Mesendoderm (in vitro differentiated cells): ENCODE measurements around the gene CLASP2.

Experiments
- DNase-seq: peaks from one replicate; pipeline ENCODE4 v3.0.0; 2013
- H2AK5ac ChIP-seq: 2 replicates; pipeline ENCODE4 v1.6.1; 2013; ENCODE audit warnings: low read length, inconsistent platforms
- H2BK120ac ChIP-seq: 2 replicates; pipeline ENCODE4 v1.6.1; 2013; ENCODE audit warnings: low read depth, mild to moderate bottlenecking, low read length, moderate library complexity, mixed read lengths
- H2BK15ac ChIP-seq: replicated peaks from 2 replicates; pipeline ENCODE4 v1.6.1; 2013; ENCODE audit warnings: low read depth, mild to moderate bottlenecking, moderate library complexity
- H2BK5ac ChIP-seq: 2 replicates; pipeline ENCODE4 v1.6.1; 2013; ENCODE audit warnings: low read length, inconsistent platforms
- H3K18ac ChIP-seq: 2 replicates; pipeline ENCODE4 v1.6.1; 2013; ENCODE audit warnings: mild to moderate bottlenecking, low read length, mixed read lengths
- H3K23ac ChIP-seq: one replicate; pipeline ENCODE4 v1.6.1; 2013; ENCODE audit warnings: low read length
- H3K27ac ChIP-seq: 2 replicates; pipeline ENCODE4 v1.5.1; 2013; ENCODE audit warnings: low read depth, mild to moderate bottlenecking, inconsistent platforms, low read length, moderate library complexity
- H3K27me3 ChIP-seq: 2 replicates; pipeline ENCODE4 v1.6.1; 2013; ENCODE audit warnings: low read length, control low read depth, mild to moderate bottlenecking, inconsistent platforms; ENCODE audit not compliant: insufficient read depth, poor library complexity
- H3K36me3 ChIP-seq: 2 replicates; pipeline ENCODE4 v1.6.1; 2013; ENCODE audit warnings: low read length, inconsistent platforms; ENCODE audit not compliant: control insufficient read depth, insufficient read depth
- H3K4ac ChIP-seq: one replicate; pipeline ENCODE4 v1.6.1; 2013; ENCODE audit warnings: low read depth, mild to moderate bottlenecking, low read length, moderate library complexity
- H3K4me1 ChIP-seq: 2 replicates; pipeline ENCODE4 v1.6.1; 2013; ENCODE audit warnings: low read depth, low read length, inconsistent platforms; ENCODE audit not compliant: control insufficient read depth
- H3K4me2 ChIP-seq: 2 replicates; pipeline ENCODE4 v1.6.1; 2013; ENCODE audit warnings: low read length
- H3K4me3 ChIP-seq: 2 replicates; pipeline ENCODE4 v1.5.1; 2013; ENCODE audit warnings: mild to moderate bottlenecking, low read length
- H3K56ac ChIP-seq: one replicate; pipeline ENCODE4 v1.6.1; 2013; ENCODE audit warnings: low read length
- H3K79me1 ChIP-seq: 2 replicates; pipeline ENCODE4 v1.6.1; 2013; ENCODE audit warnings: low read length, inconsistent platforms
- H3K79me2 ChIP-seq: 2 replicates; pipeline ENCODE4 v1.6.1; 2013; ENCODE audit warnings: mild to moderate bottlenecking, low read length; ENCODE audit not compliant: control insufficient read depth, insufficient read depth
- H3K9ac ChIP-seq: 2 replicates; pipeline ENCODE4 v1.6.1; 2013; ENCODE audit warnings: low read length, inconsistent platforms
- H4K5ac ChIP-seq: one replicate; pipeline ENCODE4 v1.6.1; 2013; ENCODE audit warnings: low read length
- H4K8ac ChIP-seq: one replicate; pipeline ENCODE4 v1.6.1; 2013; ENCODE audit warnings: low read depth, mild to moderate bottlenecking, control low read depth, low read length, moderate library complexity
- WGBS: extraction: QIAGEN DNeasy Blood & Tissue Kit; methylation state at CpG from one replicate; pipeline ENCODE4 v1.1.7; 2013; ENCODE audit warnings: low lambda C conversion rate, missing lambda C conversion rate; ENCODE audit not compliant: insufficient coverage; ENCODE audit errors: extremely low coverage; 5-methylcytosine and 5-hydroxymethylcytosine counted together

CLASP2 gene

GRCh38 chr3:33636125-33636850 is 81.8 kb downstream of the CLASP2 start:
- Histone ChIP-seq H3K27me3 (no peaks in the 10 kb centered on the region), H3K27ac (no peak overlapping the region), H2AK5ac (no peak overlapping the region), H3K79me2 (no peaks in the 10 kb centered on the region), H3K18ac (no peak overlapping the region), H4K5ac (no peak overlapping the region), H2BK5ac (no peak overlapping the region), H2BK120ac (no peak overlapping the region), H3K9ac (no peak overlapping the region), H2BK15ac (no peak overlapping the region), H3K56ac (no peak overlapping the region), H3K4me1 (no peaks in the 10 kb centered on the region), H3K4me2 (no peak overlapping the region), H3K79me1 (no peaks in the 10 kb centered on the region), H3K4me3 (no peak overlapping the region), H3K36me3 (no peaks in the 10 kb centered on the region), H3K4ac (no peak overlapping the region), H4K8ac (no peak overlapping the region), H3K23ac (no peak overlapping the region)
- WGBS = no CpG with 5 or more reads among the region's 6 CpGs
- peak; percentile 80 for DNase-seq

GRCh38 chr3:33634262-33634661 is 83.8 kb downstream of the CLASP2 start:
- Histone ChIP-seq H3K36me3 (no peaks in the 10 kb centered on the region), H2BK5ac (no peak overlapping the region), H2BK15ac (no peak overlapping the region), H3K79me1 (no peaks in the 10 kb centered on the region), H3K4me3 (no peak overlapping the region), H4K8ac (no peak overlapping the region), H3K18ac (no peak overlapping the region), H3K4ac (no peak overlapping the region), H2AK5ac (no peak overlapping the region), H3K56ac (no peak overlapping the region), H3K9ac (no peak overlapping the region), H3K4me1 (no peaks in the 10 kb centered on the region), H2BK120ac (no peak overlapping the region), H3K4me2 (no peak overlapping the region), H3K27ac (no peak overlapping the region), H3K27me3 (no peaks in the 10 kb centered on the region), H3K23ac (no peak overlapping the region), H3K79me2 (no peaks in the 10 kb centered on the region), H4K5ac (no peak overlapping the region)
- no peak for DNase-seq
- WGBS = no CpG with 5 or more reads among the region's 3 CpGs

- Histone ChIP-seq H3K4ac (no peak overlapping the region), H2BK5ac (no peak overlapping the region), H2BK120ac (no peak overlapping the region), H3K4me1 (no peaks in the 10 kb centered on the region), H3K36me3 (no peaks in the 10 kb centered on the region), H4K5ac (no peak overlapping the region), H3K4me3 (no peak overlapping the region), H3K79me2 (no peaks in the 10 kb centered on the region), H3K23ac (no peak overlapping the region), H3K18ac (no peak overlapping the region), H2BK15ac (no peak overlapping the region), H3K4me2 (no peak overlapping the region), H4K8ac (no peak overlapping the region), H2AK5ac (no peak overlapping the region), H3K79me1 (no peaks in the 10 kb centered on the region), H3K9ac (no peak overlapping the region), H3K27ac (no peak overlapping the region), H3K27me3 (no peaks in the 10 kb centered on the region), H3K56ac (no peak overlapping the region)
- WGBS = no CpG with 5 or more reads among the region's 1 CpG
- no peak for DNase-seq
Observed at GRCh38 chr3:33629219-33629618, 88.8 kb downstream of the CLASP2 start.

GRCh38 chr3:33624756-33625155 is 93.3 kb downstream of the CLASP2 start:
- no peak for DNase-seq
- H2BK5ac ChIP-seq = no peak overlapping the region
- H2AK5ac ChIP-seq = no peak overlapping the region
- H3K9ac ChIP-seq = no peak overlapping the region
- no peaks in the 10 kb centered on the region for H3K79me2 ChIP-seq
- no peak overlapping the region for H3K4me2 ChIP-seq
- no peak overlapping the region for H2BK120ac ChIP-seq
- H3K27me3 ChIP-seq = no peaks in the 10 kb centered on the region
- H3K79me1 ChIP-seq = no peaks in the 10 kb centered on the region
- H3K4me1 ChIP-seq = no peaks in the 10 kb centered on the region
- no peak overlapping the region for H3K18ac ChIP-seq
- H4K5ac ChIP-seq = no peak overlapping the region
- no peaks in the 10 kb centered on the region for H3K36me3 ChIP-seq
- no peak overlapping the region for H2BK15ac ChIP-seq
- H4K8ac ChIP-seq = no peak overlapping the region
- H3K56ac ChIP-seq = no peak overlapping the region
- H3K27ac ChIP-seq = no peak overlapping the region
- no peak overlapping the region for H3K23ac ChIP-seq
- H3K4ac ChIP-seq = no peak overlapping the region
- H3K4me3 ChIP-seq = no peak overlapping the region

GRCh38 chr3:33613041-33613440 is 105.0 kb downstream of the CLASP2 start:
- H4K5ac ChIP-seq = no peak overlapping the region
- H3K23ac ChIP-seq = no peak overlapping the region
- H2BK120ac ChIP-seq = no peak overlapping the region
- H3K27ac ChIP-seq = no peak overlapping the region
- H3K79me1 ChIP-seq = no peaks in the 10 kb centered on the region
- H3K9ac ChIP-seq = no peak overlapping the region
- no peak for DNase-seq
- no peaks in the 10 kb centered on the region for H3K27me3 ChIP-seq
- no peaks in the 10 kb centered on the region for H3K4me1 ChIP-seq
- H3K4me3 ChIP-seq = no peak overlapping the region
- H4K8ac ChIP-seq = no peak overlapping the region
- WGBS = no CpG with 5 or more reads among the region's 1 CpG
- no peak overlapping the region for H3K56ac ChIP-seq
- no peaks in the 10 kb centered on the region for H3K36me3 ChIP-seq
- H3K18ac ChIP-seq = no peak overlapping the region
- H2BK5ac ChIP-seq = no peak overlapping the region
- H3K79me2 ChIP-seq = no peaks in the 10 kb centered on the region
- H2AK5ac ChIP-seq = no peak overlapping the region
- H2BK15ac ChIP-seq = no peak overlapping the region
- no peak overlapping the region for H3K4ac ChIP-seq
- no peak overlapping the region for H3K4me2 ChIP-seq

GRCh38 chr3:33612607-33613006 is 105.4 kb downstream of the CLASP2 start:
- Histone ChIP-seq H3K27me3 (no peaks in the 10 kb centered on the region), H2BK5ac (no peak overlapping the region), H3K79me2 (no peaks in the 10 kb centered on the region), H3K27ac (no peak overlapping the region), H3K4me1 (no peaks in the 10 kb centered on the region), H3K79me1 (no peaks in the 10 kb centered on the region), H3K36me3 (no peaks in the 10 kb centered on the region), H2BK120ac (no peak overlapping the region), H3K4ac (no peak overlapping the region), H3K18ac (no peak overlapping the region), H2AK5ac (no peak overlapping the region), H3K4me2 (no peak overlapping the region), H2BK15ac (no peak overlapping the region), H4K8ac (no peak overlapping the region), H3K56ac (no peak overlapping the region), H3K4me3 (no peak overlapping the region), H3K9ac (no peak overlapping the region), H3K23ac (no peak overlapping the region), H4K5ac (no peak overlapping the region)
- WGBS = no CpG with 5 or more reads among the region's 1 CpG
- DNase-seq = no peak
